Endothelial cell of umbilical vein (primary cell): ENCODE results near the gene DAD1. TPM values are rescaled to one million over a fixed set of nuclear protein-coding genes. Genes with fewer than 3 reads are reported as not detected.

Experiments
- BruUV-seq: library from RNA; stranded (reverse); fragments of 400-500 nt; replicated peaks from 2 replicates; lab custom pipeline; 2021; lab: Mats Ljungman, UMichigan
- CTCF ChIA-PET: fragments of 300-600, 350-600 bp; sonication (Branson Sonifier 250); formaldehyde crosslinking; loops from one replicate; lab custom pipeline; 2021; ENCODE audit warnings: antibody characterized with exemption, inconsistent platforms; lab: Charles Lee
- POLR2A ChIA-PET: fragments of 300-600, 350-600 bp; sonication (Branson Sonifier 250); formaldehyde crosslinking; loops from one replicate; lab custom pipeline; 2021; ENCODE audit warnings: antibody characterized with exemption, inconsistent platforms; lab: Charles Lee
- DNase-seq: peaks from one replicate; pipeline ENCODE4 v3.0.0-alpha.2; 2011; ENCODE audit warnings: low read depth, low spot score
- FAIRE-seq: peaks from 2 replicates; lab custom pipeline; 2011; peaks lifted over from hg19 to GRCh38; lab: Jason Lieb, UNC
- H2AFZ ChIP-seq: 2 replicates; pipeline ENCODE4 v1.6.0; 2012; ENCODE audit warnings: low read depth, low read length, control low read depth, inconsistent platforms
- H3K27ac ChIP-seq: 2 replicates; pipeline ENCODE4 v1.5.1; 2011; ENCODE audit warnings: low read depth, mild to moderate bottlenecking, control low read depth, low read length, moderate library complexity; ENCODE audit not compliant: insufficient read depth
- H3K27me3 ChIP-seq, 2 experiments: 2 replicates each; pipeline versions ENCODE4 v1.6.0 to v1.6.1; 2011; ENCODE audit warnings: low read length in 2 of 2, mixed read lengths in 1 of 2; ENCODE audit not compliant: control insufficient read depth in 2 of 2, insufficient read depth in 2 of 2
- H3K36me3 ChIP-seq, 2 experiments: 2 replicates in 1 of 2; 3 replicates in 1 of 2; pipeline ENCODE4 v1.5.1; 2011; ENCODE audit warnings: low read length in 2 of 2, mild to moderate bottlenecking in 1 of 2, moderate library complexity in 1 of 2; ENCODE audit not compliant: control insufficient read depth in 2 of 2, insufficient read depth in 2 of 2; ENCODE audit errors: extremely low read depth in 1 of 2
- H3K4me1 ChIP-seq: 3 replicates; pipeline ENCODE4 v1.5.1; 2011; ENCODE audit warnings: mild to moderate bottlenecking, low read length; ENCODE audit not compliant: control insufficient read depth, insufficient read depth; ENCODE audit errors: extremely low read depth
- H3K4me2 ChIP-seq: 2 replicates; pipeline ENCODE4 v1.6.1; 2011; ENCODE audit warnings: low read length, control low read depth, mixed read lengths; ENCODE audit not compliant: insufficient read depth
- H3K4me3 ChIP-seq, 3 experiments: fragments of 200-600 bp in 1 of 3; sonication (generic), shearing (Covaris generic) in 1 of 3; replicated peaks in 1 of 3; 2 replicates each; pipeline ENCODE4 v1.5.1; 2011 to 2016; ENCODE audit warnings: control low read depth in 3 of 3, low read length in 3 of 3, mild to moderate bottlenecking in 2 of 3, inconsistent platforms in 1 of 3, low read depth in 1 of 3, moderate library complexity in 1 of 3; ENCODE audit not compliant: insufficient read depth in 1 of 3
- H3K79me2 ChIP-seq: 2 replicates; pipeline ENCODE4 v1.6.0; 2012; ENCODE audit warnings: low read length, inconsistent platforms; ENCODE audit not compliant: control insufficient read depth, insufficient read depth
- H3K9ac ChIP-seq: replicated peaks from 2 replicates; pipeline ENCODE3; 2011; ENCODE audit warnings: low read length, control low read depth; ENCODE audit not compliant: insufficient read depth; ENCODE audit errors: extremely low read depth
- H3K9me1 ChIP-seq: replicated peaks from 3 replicates; pipeline ENCODE4 v1.6.0; 2011; ENCODE audit warnings: mild to moderate bottlenecking, low read length; ENCODE audit not compliant: control insufficient read depth, insufficient read depth; ENCODE audit errors: extremely low read depth
- H3K9me3 ChIP-seq: replicated peaks from 2 replicates; pipeline ENCODE4 v1.5.1; 2012; ENCODE audit warnings: low read length, inconsistent platforms; ENCODE audit not compliant: control insufficient read depth, insufficient read depth
- H4K20me1 ChIP-seq: replicated peaks from 2 replicates; pipeline ENCODE3; 2011; ENCODE audit warnings: mild to moderate bottlenecking, low read length; ENCODE audit not compliant: control insufficient read depth, insufficient read depth; ENCODE audit errors: extremely low read depth
- CTCF ChIP-seq, 2 donors: IDR thresholded peaks; 1 replicate in 1 of 2; 2 replicates in 1 of 2; pipeline ENCODE4 v1.5.1; 2011; ENCODE audit warnings: low read length in 2 of 2, mild to moderate bottlenecking in 2 of 2, moderate library complexity in 2 of 2, control low read depth in 1 of 2, inconsistent platforms in 1 of 2, low read depth in 1 of 2; ENCODE audit not compliant: insufficient read depth in 1 of 2; ENCODE audit errors: extremely low read depth in 1 of 2
- EZH2 ChIP-seq: IDR thresholded peaks from 2 replicates; pipeline ENCODE4 v1.6.1; 2012; ENCODE audit warnings: borderline replicate concordance, low read depth, mild to moderate bottlenecking, moderate library complexity, low read length, inconsistent platforms; ENCODE audit not compliant: severe bottlenecking
- FOS ChIP-seq: IDR thresholded peaks from 2 replicates; pipeline ENCODE4 v1.6.1; 2011; ENCODE audit warnings: mild to moderate bottlenecking, low read length, moderate library complexity, borderline replicate concordance; ENCODE audit not compliant: insufficient read depth
- GATA2 ChIP-seq: IDR thresholded peaks from 2 replicates; pipeline ENCODE4 v1.7.0; 2011; ENCODE audit warnings: low read depth, mild to moderate bottlenecking, moderate library complexity, mixed read lengths, low read length; ENCODE audit not compliant: insufficient read length, insufficient read depth
- JUN ChIP-seq: IDR thresholded peaks from 2 replicates; pipeline ENCODE4 v1.6.1; 2011; ENCODE audit warnings: borderline replicate concordance, low read depth; ENCODE audit not compliant: insufficient read length, insufficient read depth
- MAX ChIP-seq: IDR thresholded peaks from 2 replicates; pipeline ENCODE4 v1.6.1; 2011; ENCODE audit not compliant: insufficient read depth, insufficient read length
- MYC ChIP-seq: IDR thresholded peaks from one replicate; pipeline ENCODE4 v1.6.1; 2011; ENCODE audit warnings: mild to moderate bottlenecking, low read depth, low read length
- POLR2A ChIP-seq: IDR thresholded peaks from 2 replicates; pipeline ENCODE4 v1.6.1; 2012; ENCODE audit warnings: low read depth, mild to moderate bottlenecking, control low read depth, low read length
- POLR2AphosphoS5 ChIP-seq: IDR thresholded peaks from 2 replicates; pipeline ENCODE4 v1.6.1; 2012; ENCODE audit warnings: low read depth, mild to moderate bottlenecking, control low read depth, low read length, moderate library complexity; ENCODE audit not compliant: insufficient read depth
- dilution Hi-C: fragments of 300-500 bp; cut with MboI; formaldehyde crosslinking; loops from one replicate; pipeline ENCODE4 v1.15.0; 2019; ENCODE audit warnings: low sequenced_read_pairs; ENCODE audit not compliant: extremely low pct_ligation_motif_present
- intact Hi-C: fragments of 100-400 bp; cut with micrococcal nuclease; formaldehyde crosslinking; loops from one replicate; pipeline ENCODE4 v1.10.0; 2022
- polyA plus RNA-seq, 4 experiments: library from polyadenylated mRNA; depleted of rRNA in 3 of 4; stranded (reverse) in 3 of 4; unstranded in 1 of 4; fragments of >200 nt; gene quantifications; 2 replicates each; pipeline versions ENCODE4 v1.2.1 to v1.2.3, GENCODE V29; 2011 to 2012; ENCODE audit warnings: missing spikeins in 1 of 4
- total RNA-seq: library from RNA; stranded (reverse); gene quantifications from 2 replicates; pipeline ENCODE4 v1.2.3, GENCODE V29; 2021

Gene DAD1
- total and polyA plus RNA-seq, 2 donors (not counting 3 experiments of a cell fraction or from before 2014, with no cell fraction given) = 299 to 1,227 TPM

GRCh38 chr14:22544881-22545420 is 44.1 kb downstream of the DAD1 start:
- no peak for FAIRE-seq
- CTCF ChIA-PET = interaction anchor here (2.1 kb wide), 2 partner anchors 8 to 71 kb away, joined by 7 to 14 read pairs; no protein-coding TSS in a partner anchor
- dilution Hi-C loops = no loop called here

More at GRCh38 chr14:22544881-22545420, 44.1 kb downstream of the DAD1 start:
- Histone ChIP-seq H3K27ac (no peak overlapping the region), H3K9me1 (no peaks in the 10 kb centered on the region), H4K20me1 (no peaks in the 10 kb centered on the region), H3K4me2 (no peak overlapping the region), H3K9ac (no peak overlapping the region), H3K79me2 (no peaks in the 10 kb centered on the region), H3K27me3 (no peaks in the 10 kb centered on the region), H3K9me3 (no peaks in the 10 kb centered on the region), H3K36me3 (no peaks in the 10 kb centered on the region), H3K4me3 (no peak overlapping the region), H3K4me1 (peaks cover 41% of the 10 kb centered on the region), H2AFZ (no peak overlapping the region)
- POLR2A ChIA-PET = no interaction called here
- intact Hi-C loops = no loop called here
- DNase-seq = no peak
- no TSS peak for BruUV-seq
- TF ChIP-seq POLR2AphosphoS5 = no peak
- TF ChIP-seq FOS = no peak
- TF ChIP-seq MAX = no peak
- no peak for TF ChIP-seq JUN
- TF ChIP-seq CTCF (IDR thresholded peaks at IDR 0.05; ENCODE audit: extremely low read depth in 1 of 2, insufficient read depth in 1 of 2, low read depth in 1 of 2, low read length in 2 of 2) = no peak
- no peak for TF ChIP-seq EZH2
- no peak for TF ChIP-seq GATA2
- no peak for TF ChIP-seq MYC
- no peak for TF ChIP-seq POLR2A
